HG02885 (cell line): ENCODE results near the gene NISCH.

Experiments
- ATAC-seq: cut with Tn5 transposase; IDR thresholded peaks from one replicate; pipeline ENCODE4 v1.9.1; 2021; ENCODE audit warnings: mild to moderate bottlenecking; ENCODE audit not compliant: unreplicated experiment, poor library complexity

The NISCH gene

GRCh38 chr3:52455283-52456168, at the start of gene NISCH:
Gene NISCH (plus strand): TSS chr3:52455604. CDS start chr3:52455642, 38 bp downstream.
- ATAC-seq, result peak; percentile 83

DNA sequence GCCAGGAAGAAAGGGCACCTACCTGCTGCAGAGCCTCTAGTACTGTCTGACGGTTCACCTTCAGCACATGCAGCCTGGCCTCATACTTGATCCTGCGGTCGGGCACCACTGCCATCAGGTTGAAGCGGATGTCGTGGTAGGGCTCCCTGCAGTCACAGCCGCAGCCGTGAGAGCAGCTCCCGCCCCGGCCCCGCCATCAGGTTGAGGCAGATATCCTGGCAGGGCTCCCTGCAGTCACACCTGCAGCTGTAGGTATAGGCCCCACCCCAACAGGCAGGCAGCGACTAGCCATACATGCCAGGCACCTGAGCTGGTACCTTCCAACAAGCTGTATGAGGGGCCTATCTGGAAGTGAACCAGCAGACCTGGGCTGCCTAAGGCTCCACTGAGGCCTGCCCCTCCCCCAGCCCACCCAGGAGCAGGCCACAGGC, 49.2 kb upstream of the NISCH start:
- no peak for ATAC-seq

DNA sequence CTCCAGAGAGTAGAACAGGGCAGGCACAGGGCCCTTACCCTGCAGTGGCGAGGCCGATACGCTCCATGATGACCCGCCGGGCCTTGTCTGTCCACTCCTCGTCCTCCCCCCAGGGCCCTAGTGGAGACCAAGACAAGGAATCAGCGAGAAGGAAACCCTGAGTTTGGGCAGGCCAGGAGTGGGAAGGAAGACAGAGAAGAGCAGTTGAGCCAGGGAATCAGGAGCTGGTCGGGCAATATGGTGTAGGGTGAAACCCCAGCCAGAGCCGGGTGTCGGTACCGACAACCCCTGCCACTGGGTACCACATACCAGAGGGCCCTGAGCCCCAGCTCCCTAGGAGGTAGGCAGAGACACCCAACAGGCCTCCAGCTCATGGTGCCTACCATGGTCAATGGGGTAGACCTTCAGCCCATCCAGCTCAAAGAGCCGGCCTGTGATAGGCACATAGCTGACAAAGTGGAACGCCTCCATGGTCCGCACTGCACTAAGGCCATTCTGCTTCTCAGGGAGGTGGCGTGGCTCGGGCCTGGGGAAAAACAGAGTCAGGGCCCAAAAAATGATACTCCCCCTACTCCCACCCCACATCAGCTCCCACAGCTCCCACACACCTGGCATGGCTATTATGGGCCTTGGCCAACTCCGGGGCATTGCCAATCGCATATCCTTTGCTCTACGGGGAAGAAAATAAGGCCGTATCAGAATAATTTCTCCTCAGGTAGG, 48.5 kb upstream of the NISCH start:
- ATAC-seq, result no peak

GRCh38 chr3:52407779-52408178, 47.6 kb upstream of the NISCH start:
- no peak for ATAC-seq

DNA sequence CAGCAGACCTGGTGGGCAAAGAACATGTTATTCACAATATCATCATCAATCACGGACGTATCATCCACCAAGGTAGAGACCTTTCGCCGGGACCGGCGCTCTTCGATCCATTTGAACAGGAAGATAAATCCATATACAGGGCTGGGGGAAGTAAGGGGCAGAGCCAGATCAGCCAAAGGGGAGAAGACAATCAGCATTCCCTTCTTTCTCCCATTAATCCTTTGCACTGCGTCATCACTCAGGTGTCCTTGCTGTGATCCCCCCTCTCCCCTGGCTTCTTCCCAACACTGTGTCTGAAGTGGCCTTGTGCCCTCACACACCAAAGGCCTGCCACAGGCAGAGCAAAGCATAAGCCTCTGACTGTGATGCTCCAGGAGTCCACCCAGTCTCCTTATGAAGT, 46.9 kb upstream of the NISCH start:
- no peak for ATAC-seq

GRCh38 chr3:52415800-52416199, 39.6 kb upstream of the NISCH start:
- ATAC-seq, result no peak

- no peak for ATAC-seq
These were observed 35.0 kb upstream of the NISCH start for GRCh38 chr3:52420388-52420787.

DNA sequence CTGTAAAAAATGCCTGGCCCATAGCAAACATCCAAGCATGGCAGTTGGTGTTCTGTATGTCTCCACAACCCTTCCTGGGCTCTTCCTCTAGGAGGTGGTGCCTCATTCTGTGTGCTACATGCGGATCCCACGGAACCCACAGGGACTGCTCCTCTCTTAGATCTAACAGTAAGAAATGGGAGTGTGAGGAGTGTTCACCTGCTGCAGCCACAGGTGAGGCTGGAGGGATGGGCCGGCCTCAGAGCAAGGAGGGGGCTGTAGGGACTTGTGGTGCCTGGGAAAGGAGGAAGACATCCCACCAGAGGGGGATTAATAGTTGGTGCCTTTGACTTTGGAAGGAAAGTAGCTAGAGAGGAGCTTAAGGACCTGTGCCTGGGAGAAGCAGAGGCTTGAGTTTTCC, 32.7 kb upstream of the NISCH start:
- no peak for ATAC-seq

- no peak for ATAC-seq
These were observed 32.2 kb upstream of the NISCH start for GRCh38 chr3:52423173-52423572.

- ATAC-seq, result no peak
These were observed 27.0 kb upstream of the NISCH start for GRCh38 chr3:52428151-52429005.

DNA sequence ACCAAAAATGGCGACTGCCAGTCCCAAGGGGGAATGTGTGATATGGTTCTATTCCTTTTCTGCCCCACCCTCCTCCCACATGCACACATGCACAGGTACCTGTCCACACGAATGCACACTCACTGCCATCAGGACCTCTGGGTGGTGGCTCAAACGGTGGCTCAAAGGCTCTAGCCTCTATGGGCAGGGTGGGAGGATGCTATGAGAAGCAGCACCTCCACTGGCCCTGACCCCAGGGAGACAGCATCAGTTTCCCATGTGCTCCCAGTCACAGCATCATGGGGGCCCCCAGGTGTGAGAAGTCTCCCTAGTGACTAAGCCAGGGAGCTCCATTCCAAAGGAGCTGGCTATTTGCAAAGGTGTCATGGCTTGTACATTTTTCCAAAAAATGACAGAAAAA, 26.4 kb upstream of the NISCH start:
- no peak for ATAC-seq

GRCh38 chr3:52429779-52430415, 25.5 kb upstream of the NISCH start:
- ATAC-seq, result no peak

GRCh38 chr3:52430416-52430810, 25.0 kb upstream of the NISCH start:
- ATAC-seq, result no peak

DNA sequence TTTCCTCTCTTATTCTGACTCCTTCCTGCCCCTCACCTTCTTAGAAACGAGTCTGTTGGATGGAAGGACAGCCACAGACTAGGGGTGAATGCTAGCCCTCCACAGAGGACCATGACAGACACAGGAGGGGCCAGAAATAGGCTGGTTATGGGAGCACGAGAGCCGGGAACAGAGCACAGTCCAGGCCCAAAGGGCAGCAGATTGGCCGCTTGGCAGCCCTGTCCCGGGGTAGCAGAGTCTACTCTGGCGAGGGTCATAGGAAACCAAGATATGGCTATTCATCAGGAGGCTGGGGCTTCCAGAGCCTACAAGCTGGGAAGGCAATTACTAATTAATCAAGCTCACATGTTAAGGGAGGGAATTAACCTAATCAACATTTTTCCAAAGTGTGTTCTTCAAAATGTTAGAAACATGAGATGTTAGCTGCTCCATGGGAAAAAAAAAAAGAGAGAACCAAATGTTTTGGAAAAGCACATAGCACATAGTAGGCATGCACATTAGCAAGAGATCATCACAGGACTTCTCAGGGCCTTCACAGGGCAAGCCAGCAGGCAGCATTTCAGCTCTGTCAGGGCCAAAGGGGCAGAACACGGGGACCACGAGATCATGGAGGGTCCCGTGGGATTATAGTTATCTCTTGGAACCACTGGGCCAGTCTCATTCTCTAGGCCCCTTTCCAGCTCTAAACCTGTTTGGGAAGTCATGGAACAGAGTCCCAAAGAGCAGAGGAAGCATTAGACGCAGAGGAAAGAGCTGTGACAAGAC, 23.8 kb upstream of the NISCH start:
- ATAC-seq, result no peak

DNA sequence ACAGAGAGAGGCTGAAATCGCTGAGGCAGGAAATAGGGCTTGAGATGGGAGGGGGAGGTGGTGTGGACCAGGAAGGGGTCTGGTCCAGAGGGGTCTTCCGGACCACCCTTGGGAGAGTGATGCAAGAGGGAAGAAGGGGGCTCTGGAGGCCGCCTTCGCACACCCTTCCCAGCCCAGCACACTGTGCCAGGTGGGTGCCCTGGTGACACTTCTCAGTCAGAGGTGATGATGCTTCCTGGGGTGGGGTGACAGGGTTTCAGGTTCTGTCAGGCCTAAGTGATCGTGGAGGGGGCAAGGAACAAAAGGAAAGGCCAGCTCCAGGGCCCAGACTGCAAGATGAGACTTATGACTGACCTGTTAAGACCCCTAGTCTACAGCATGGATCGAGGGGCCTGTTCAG, 23.2 kb upstream of the NISCH start:
- ATAC-seq, result no peak

- no peak for ATAC-seq
These were observed 22.7 kb upstream of the NISCH start for GRCh38 chr3:52432691-52433141.

GRCh38 chr3:52433328-52433995, 21.9 kb upstream of the NISCH start:
- ATAC-seq, result no peak

DNA sequence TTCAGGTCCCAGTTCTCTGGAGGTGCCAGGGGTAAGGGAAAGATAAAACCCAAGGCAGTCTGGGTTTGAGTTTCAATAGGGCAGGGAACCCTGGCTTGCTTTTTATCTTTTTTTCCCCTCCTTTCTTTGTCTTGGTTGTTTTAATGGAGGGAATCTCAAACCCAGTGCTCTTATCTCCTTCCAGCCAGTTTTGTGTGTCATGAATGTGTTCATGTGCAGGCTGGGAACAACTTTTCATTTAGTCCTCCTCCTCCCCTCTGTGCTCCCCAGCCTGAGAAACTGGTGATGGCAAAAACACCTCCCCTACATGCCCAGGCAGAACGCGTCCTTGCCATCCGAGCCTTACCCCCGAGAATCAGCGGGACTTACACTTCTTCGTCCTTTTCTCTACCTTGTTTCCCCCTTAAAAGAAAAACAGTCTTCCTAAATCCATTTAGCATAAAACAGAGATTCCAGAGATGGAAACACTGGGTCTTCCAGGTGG, 21.4 kb upstream of the NISCH start:
- no peak for ATAC-seq
